NB4 (cell line): ENCODE data around the gene LCN1.

ENCODE experiments used
- CTCF ChIP-seq: IDR thresholded peaks from one replicate; pipeline ENCODE4 v1.5.1; 2012; ENCODE audit warnings: low read depth, low read length
- MYC ChIP-seq: IDR thresholded peaks from 2 replicates; pipeline ENCODE4 v1.6.1; 2011; ENCODE audit warnings: low read depth, low read length
- POLR2A ChIP-seq: IDR thresholded peaks from 2 replicates; pipeline ENCODE4 v1.6.1; 2011; ENCODE audit warnings: mild to moderate bottlenecking; ENCODE audit not compliant: insufficient read length; ENCODE audit errors: extremely low read depth

- TF ChIP-seq CTCF (peak; percentile 32), POLR2A (no peak), MYC (no peak)
Measured at GRCh38 chr9:135474915-135475314, 46.3 kb upstream of the LCN1 start.
